DOHH2 (cell line): ENCODE results near the gene COL5A1.

Source experiments
- H3F3A ChIP-seq: fragments of 200-600 bp; sonication (generic), shearing (Covaris generic); 2 replicates; pipeline ENCODE4 v1.6.0; 2016; ENCODE audit warnings: antibody characterized with exemption, mild to moderate bottlenecking; ENCODE audit not compliant: control insufficient read depth, insufficient read depth
- H3K27ac ChIP-seq: fragments of 200-600 bp; sonication (generic); 2 replicates; pipeline ENCODE4 v1.5.1; 2014; ENCODE audit warnings: low read depth, mild to moderate bottlenecking, low read length, moderate library complexity
- H3K27me3 ChIP-seq: fragments of 200-600 bp; sonication (generic); 2 replicates; pipeline ENCODE4 v1.6.1; 2014; ENCODE audit warnings: mild to moderate bottlenecking, low read length, mixed read lengths; ENCODE audit not compliant: control insufficient read depth
- H3K36me3 ChIP-seq: fragments of 200-600 bp; sonication (generic); 2 replicates; pipeline ENCODE4 v1.6.1; 2014; ENCODE audit warnings: mild to moderate bottlenecking, low read length, moderate library complexity, mixed read lengths; ENCODE audit not compliant: control insufficient read depth
- H3K4me1 ChIP-seq: fragments of 200-600 bp; sonication (generic); 2 replicates; pipeline ENCODE4 v1.6.1; 2014; ENCODE audit warnings: mild to moderate bottlenecking, low read length, mixed read lengths; ENCODE audit not compliant: control insufficient read depth
- H3K4me2 ChIP-seq: fragments of 200-600 bp; sonication (generic); 2 replicates; pipeline ENCODE4 v1.6.0; 2014; ENCODE audit warnings: mild to moderate bottlenecking, low read length, moderate library complexity
- H3K4me3 ChIP-seq: fragments of 200-600 bp; sonication (generic); 2 replicates; pipeline ENCODE4 v1.5.1; 2014; ENCODE audit warnings: mild to moderate bottlenecking, low read length, mixed read lengths
- H3K79me2 ChIP-seq: fragments of 200-600 bp; sonication (generic); 2 replicates; pipeline ENCODE4 v1.6.1; 2014; ENCODE audit warnings: mild to moderate bottlenecking, low read length, mixed read lengths; ENCODE audit not compliant: control insufficient read depth
- H3K9me2 ChIP-seq: fragments of 200-600 bp; sonication (generic); replicated peaks from 2 replicates; pipeline ENCODE4 v1.6.1; 2014; ENCODE audit warnings: mild to moderate bottlenecking, low read length, mixed read lengths; ENCODE audit not compliant: control insufficient read depth
- H3K9me3 ChIP-seq: fragments of 200-600 bp; sonication (generic); 2 replicates; pipeline ENCODE4 v1.6.1; 2014; ENCODE audit warnings: antibody characterized with exemption, low read length, mixed read lengths; ENCODE audit not compliant: control insufficient read depth, insufficient read depth
- H4K20me1 ChIP-seq: fragments of 200-600 bp; sonication (generic); 2 replicates; pipeline ENCODE4 v1.6.0; 2014; ENCODE audit warnings: low read depth, mild to moderate bottlenecking, antibody characterized with exemption, low read length, moderate library complexity; ENCODE audit not compliant: control insufficient read depth, insufficient read depth
- CTCF ChIP-seq: fragments of 200-600 bp; sonication (generic); IDR thresholded peaks from one replicate; pipeline ENCODE4 v1.5.1; 2014; ENCODE audit warnings: antibody characterized with exemption, mild to moderate bottlenecking, low read depth, low read length; ENCODE audit not compliant: poor library complexity, severe bottlenecking
- EZH2phosphoT487 ChIP-seq: fragments of 200-600 bp; sonication (generic); IDR thresholded peaks from 2 replicates; pipeline ENCODE4 v1.6.1; 2017; ENCODE audit warnings: borderline replicate concordance, mild to moderate bottlenecking, antibody characterized with exemption, low read length, moderate library complexity, mixed read lengths

COL5A1 gene

GRCh38 chr9:134630861-134631260 lies 10.7 kb upstream of the COL5A1 start:
- TF ChIP-seq CTCF: no peak
- TF ChIP-seq EZH2phosphoT487: no peak
- Histone ChIP-seq H3K27ac (no peak overlapping the region), H3K36me3 (no peaks in the 10 kb centered on the region), H3K9me3 (no peaks in the 10 kb centered on the region), H3K4me2 (no peak overlapping the region), H3K4me1 (no peaks in the 10 kb centered on the region), H3K27me3 (no peaks in the 10 kb centered on the region), H3K79me2 (no peaks in the 10 kb centered on the region), H3F3A (no peaks in the 10 kb centered on the region), H4K20me1 (no peaks in the 10 kb centered on the region), H3K4me3 (no peak overlapping the region), H3K9me2 (no peaks in the 10 kb centered on the region)

- Histone ChIP-seq H3K4me3 (no peak overlapping the region), H3K4me1 (no peaks in the 10 kb centered on the region), H3K9me2 (no peaks in the 10 kb centered on the region), H3K9me3 (no peaks in the 10 kb centered on the region), H3K4me2 (no peak overlapping the region), H4K20me1 (no peaks in the 10 kb centered on the region), H3K27me3 (no peaks in the 10 kb centered on the region), H3K79me2 (no peaks in the 10 kb centered on the region), H3K27ac (no peak overlapping the region), H3F3A (no peaks in the 10 kb centered on the region), H3K36me3 (no peaks in the 10 kb centered on the region)
- TF ChIP-seq CTCF (no peak), EZH2phosphoT487 (no peak)
Measured at GRCh38 chr9:134631881-134632280, 9.7 kb upstream of the COL5A1 start.

- no peak overlapping the region for H3K27ac ChIP-seq
- no peaks in the 10 kb centered on the region for H3K36me3 ChIP-seq
- no peak for TF ChIP-seq CTCF
- no peaks in the 10 kb centered on the region for H3F3A ChIP-seq
- no peaks in the 10 kb centered on the region for H3K9me2 ChIP-seq
- H3K4me3 ChIP-seq: no peak overlapping the region
- H3K79me2 ChIP-seq: no peaks in the 10 kb centered on the region
- no peaks in the 10 kb centered on the region for H3K9me3 ChIP-seq
- H3K4me2 ChIP-seq: no peak overlapping the region
- H4K20me1 ChIP-seq: no peaks in the 10 kb centered on the region
- H3K27me3 ChIP-seq: no peaks in the 10 kb centered on the region
- H3K4me1 ChIP-seq: no peaks in the 10 kb centered on the region
Measured at GRCh38 chr9:134632329-134632728, 9.3 kb upstream of the COL5A1 start.
